NCI-H2227 (cell line): ENCODE data around the gene CDC14C.

Source experiments
- DNase-seq: peaks from one replicate; lab custom pipeline; 2025; ENCODE audit not compliant: unreplicated experiment; lab: John Stamatoyannopoulos, UW

The CDC14C gene

GRCh38 chr7:48971173-48971572 lies 46.8 kb downstream of the CDC14C start:
- no peak for DNase-seq

- no peak for DNase-seq
These were observed 51.9 kb downstream of the CDC14C start for GRCh38 chr7:48976253-48976652.

- no peak for DNase-seq
These were observed 52.5 kb downstream of the CDC14C start for GRCh38 chr7:48976850-48977249.
